Activated naive CD8-positive, alpha-beta T cell treated with anti-CD3 and anti-CD28 coated beads for 36 hours (primary cell): ENCODE measurements around the gene HRCT1. TPM values are rescaled to one million over a fixed set of nuclear protein-coding genes. Genes with fewer than 3 reads are reported as not detected.

Experiments
- DNase-seq: peaks from one replicate; pipeline ENCODE4 v3.0.0; 2021
- H3K27ac Mint-ChIP-seq: one replicate; pipeline ENCODE4 v1.8.0; 2022; ENCODE audit warnings: mild to moderate bottlenecking, moderate library complexity, mixed read lengths
- H3K27me3 Mint-ChIP-seq: one replicate; pipeline ENCODE4 v1.8.0; 2022; ENCODE audit warnings: mild to moderate bottlenecking, mixed read lengths
- H3K36me3 Mint-ChIP-seq: one replicate; pipeline ENCODE4 v1.8.0; 2021; ENCODE audit warnings: mild to moderate bottlenecking, mixed read lengths
- H3K4me1 Mint-ChIP-seq: one replicate; pipeline ENCODE4 v1.8.0; 2021; ENCODE audit warnings: mixed read lengths
- H3K4me3 Mint-ChIP-seq: one replicate; pipeline ENCODE4 v1.8.0; 2022; ENCODE audit warnings: mild to moderate bottlenecking, moderate library complexity, mixed read lengths
- H3K9me3 Mint-ChIP-seq: one replicate; pipeline ENCODE4 v1.8.0; 2022; ENCODE audit warnings: mixed read lengths
- total RNA-seq, 2 experiments: library from RNA; stranded (reverse); gene quantifications; one replicate each; pipeline ENCODE4 v1.2.3, GENCODE V29; 2021

Gene HRCT1
- total RNA-seq = not detected

GRCh38 chr9:35905912-35906679 lies at the start of gene HRCT1:
Gene HRCT1 (plus strand): TSS chr9:35906202. CDS start chr9:35906288, 86 bp downstream.
- Mint-ChIP-seq H3K27me3 (peaks cover 7% of the 10 kb centered on the region), H3K9me3 (no peaks in the 10 kb centered on the region), H3K27ac (no peak within 1 kb of the TSS), H3K4me1 (peaks cover 34% of the 10 kb centered on the region), H3K36me3 (no peaks in the 10 kb centered on the region), H3K4me3 (no peak within 1 kb of the TSS)
- DNase-seq = no peak

DNA sequence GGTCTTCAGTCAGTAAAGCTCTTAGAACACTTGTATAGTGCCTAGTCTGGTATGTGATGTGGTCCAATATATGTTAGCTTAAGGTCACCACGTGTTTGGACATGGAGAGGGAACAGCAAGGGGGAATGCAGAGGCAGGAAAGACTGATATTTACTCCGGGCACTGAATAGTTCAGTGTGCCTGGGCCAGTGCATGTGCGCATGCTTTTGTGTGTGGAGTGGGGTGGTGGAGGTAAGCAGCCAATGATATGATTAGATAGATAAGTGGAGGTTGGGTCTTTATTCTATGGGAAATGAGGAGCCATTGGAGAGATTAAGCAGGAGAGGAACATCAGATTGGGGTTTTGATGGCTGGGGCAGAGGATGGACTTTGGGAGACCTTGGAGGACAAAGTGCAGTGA lies 49.8 kb upstream of the HRCT1 start:
- H3K9me3 Mint-ChIP-seq = no peaks in the 10 kb centered on the region
- no peak overlapping the region for H3K4me3 Mint-ChIP-seq
- no peaks in the 10 kb centered on the region for H3K36me3 Mint-ChIP-seq
- no peak overlapping the region for H3K27ac Mint-ChIP-seq
- H3K27me3 Mint-ChIP-seq = no peaks in the 10 kb centered on the region
- no peak for DNase-seq
- H3K4me1 Mint-ChIP-seq = no peaks in the 10 kb centered on the region

DNA sequence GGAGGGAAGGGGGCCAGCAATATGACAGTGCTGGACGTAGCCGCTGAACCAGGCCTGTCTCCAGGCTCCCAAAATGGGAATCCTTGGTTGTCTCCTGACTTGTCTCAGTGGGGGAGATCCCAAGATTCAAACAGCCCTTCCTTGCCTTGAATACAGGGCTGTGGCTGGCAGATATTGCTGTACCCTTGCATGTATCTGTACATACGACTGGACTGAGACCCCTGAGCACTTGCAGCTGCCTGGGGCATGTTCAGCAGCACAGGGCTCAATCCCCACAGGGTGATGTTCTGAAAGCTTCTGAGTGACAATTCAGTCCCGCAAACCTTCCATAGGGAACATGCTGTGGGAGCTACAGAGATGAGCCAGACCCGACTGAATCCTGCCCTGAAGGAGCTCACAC lies 49.1 kb upstream of the HRCT1 start:
- Mint-ChIP-seq H3K27me3 (no peaks in the 10 kb centered on the region), H3K27ac (no peak overlapping the region), H3K4me3 (no peak overlapping the region), H3K9me3 (no peaks in the 10 kb centered on the region), H3K36me3 (no peaks in the 10 kb centered on the region), H3K4me1 (no peaks in the 10 kb centered on the region)
- DNase-seq = no peak

DNA sequence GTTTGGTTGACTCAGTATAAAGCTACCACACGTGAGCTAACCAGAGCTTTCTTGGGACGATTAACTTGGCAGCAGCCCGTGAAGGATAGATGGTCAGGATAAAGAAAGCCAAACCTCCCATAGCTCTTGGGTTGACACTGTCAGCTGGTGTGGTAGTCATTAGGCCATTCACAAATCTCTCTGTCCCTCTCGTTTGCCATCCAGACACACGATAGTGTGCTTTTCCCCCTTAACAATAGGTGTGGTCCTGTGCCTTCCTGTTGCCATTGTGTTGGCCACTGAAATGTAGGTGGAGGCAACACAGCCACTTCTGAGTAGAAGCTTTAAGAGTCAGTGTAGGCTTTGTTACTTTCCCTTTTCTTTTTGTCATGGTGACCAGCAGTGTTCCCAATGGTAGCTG lies 47.5 kb upstream of the HRCT1 start:
- H3K36me3 Mint-ChIP-seq = no peaks in the 10 kb centered on the region

GRCh38 chr9:35859310-35859989 lies 46.6 kb upstream of the HRCT1 start:
- Mint-ChIP-seq H3K27ac (no peak overlapping the region), H3K36me3 (no peaks in the 10 kb centered on the region), H3K27me3 (peaks cover 6% of the 10 kb centered on the region), H3K4me3 (no peak overlapping the region), H3K9me3 (no peaks in the 10 kb centered on the region), H3K4me1 (no peaks in the 10 kb centered on the region)
- DNase-seq = no peak

More for the DNA sequence above, 47.5 kb upstream of the HRCT1 start:
- no peak for DNase-seq
- Mint-ChIP-seq H3K27ac (no peak overlapping the region), H3K4me1 (no peaks in the 10 kb centered on the region), H3K4me3 (no peak overlapping the region), H3K9me3 (no peaks in the 10 kb centered on the region), H3K27me3 (peaks cover 6% of the 10 kb centered on the region)

DNA sequence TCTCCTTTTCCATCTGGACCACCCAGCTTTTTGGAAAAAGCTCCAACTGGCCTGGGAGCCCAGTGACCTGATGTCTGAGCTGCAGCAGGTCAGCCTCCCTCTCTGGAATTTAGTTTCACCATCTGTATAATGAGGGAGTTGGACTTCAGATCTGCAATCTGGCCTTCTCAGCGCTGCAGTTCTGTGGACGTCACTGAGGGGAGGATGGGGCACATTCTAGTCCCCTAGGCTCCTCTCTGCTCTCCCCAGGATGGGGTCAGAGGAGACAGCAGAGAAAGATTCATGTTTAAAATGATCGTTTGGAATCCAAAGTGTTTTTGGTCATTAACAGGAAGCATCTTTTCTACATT lies 46.0 kb upstream of the HRCT1 start:
- H3K4me1 Mint-ChIP-seq = no peaks in the 10 kb centered on the region
- DNase-seq = no peak
- H3K9me3 Mint-ChIP-seq = no peaks in the 10 kb centered on the region
- H3K27me3 Mint-ChIP-seq = peaks cover 6% of the 10 kb centered on the region
- H3K36me3 Mint-ChIP-seq = no peaks in the 10 kb centered on the region
- H3K27ac Mint-ChIP-seq = no peak overlapping the region
- H3K4me3 Mint-ChIP-seq = no peak overlapping the region

DNA sequence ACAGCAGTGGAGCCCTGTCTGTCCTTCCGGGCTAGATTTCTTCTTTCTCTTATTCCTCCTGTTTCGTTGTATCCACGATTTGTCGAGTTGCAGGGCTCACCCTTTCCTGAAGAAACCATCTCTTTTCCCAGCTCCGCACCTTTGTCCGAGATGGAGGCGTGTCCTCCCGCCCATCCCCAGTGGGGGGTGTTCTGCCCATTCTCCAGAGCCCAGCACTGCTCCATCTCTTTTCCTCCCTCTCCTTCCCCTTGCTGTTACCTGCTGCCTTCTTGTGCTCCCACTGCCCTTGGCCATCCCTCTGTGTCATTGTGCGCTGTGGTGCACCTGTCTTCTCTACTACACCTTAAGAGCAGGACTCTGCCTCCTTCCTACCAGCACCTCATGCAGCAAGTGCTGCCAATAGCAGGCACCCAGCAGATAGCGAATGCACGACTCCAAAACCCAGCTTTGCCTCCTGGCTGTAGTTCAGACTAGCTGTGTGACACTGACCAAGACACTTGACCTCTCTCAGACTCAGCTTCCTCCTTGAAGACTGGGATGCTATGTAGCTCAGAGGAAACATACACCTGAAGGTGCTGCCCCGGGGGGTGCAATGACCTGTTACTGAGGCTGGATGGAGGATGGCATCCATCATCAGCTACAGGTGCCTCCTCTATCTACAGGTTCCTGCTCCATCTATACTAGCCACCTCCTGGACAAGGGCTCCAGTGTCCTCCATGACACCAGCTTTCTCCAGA lies 44.7 kb upstream of the HRCT1 start:
- Mint-ChIP-seq H3K4me1 (no peaks in the 10 kb centered on the region), H3K9me3 (no peaks in the 10 kb centered on the region), H3K36me3 (no peaks in the 10 kb centered on the region), H3K27ac (no peak overlapping the region), H3K4me3 (no peak overlapping the region), H3K27me3 (peaks cover 14% of the 10 kb centered on the region)
- DNase-seq = no peak

DNA sequence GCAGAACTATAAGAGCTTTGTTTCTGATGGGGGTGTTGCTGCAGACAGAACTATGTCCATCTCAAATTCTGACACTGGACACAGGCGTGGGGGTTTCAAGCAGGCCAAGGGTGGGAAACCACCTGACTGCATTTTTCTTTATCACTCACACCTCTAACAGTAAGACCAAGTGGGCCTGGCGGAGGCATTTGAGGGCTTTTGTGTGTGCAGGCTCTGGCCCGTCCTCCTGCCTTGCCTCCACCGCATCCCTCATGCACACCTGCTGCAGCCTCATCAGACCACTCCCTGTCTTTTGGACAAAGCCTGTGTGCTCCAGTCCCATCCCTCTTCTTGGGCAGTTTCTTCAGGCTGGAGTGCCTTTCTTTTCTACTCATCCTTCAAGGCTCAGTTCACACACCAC lies 43.7 kb upstream of the HRCT1 start:
- Mint-ChIP-seq H3K9me3 (no peaks in the 10 kb centered on the region), H3K27me3 (peaks cover 14% of the 10 kb centered on the region), H3K4me3 (no peak overlapping the region), H3K27ac (no peak overlapping the region), H3K4me1 (no peaks in the 10 kb centered on the region), H3K36me3 (no peaks in the 10 kb centered on the region)
- no peak for DNase-seq

GRCh38 chr9:35863583-35863982 lies 42.4 kb upstream of the HRCT1 start:
- Mint-ChIP-seq H3K4me3 (no peak overlapping the region), H3K27me3 (peaks cover 14% of the 10 kb centered on the region)

GRCh38 chr9:35864695-35865255 lies 41.2 kb upstream of the HRCT1 start:
- H3K27me3 Mint-ChIP-seq = peaks cover 14% of the 10 kb centered on the region
- no peaks in the 10 kb centered on the region for H3K9me3 Mint-ChIP-seq
- no peak overlapping the region for H3K27ac Mint-ChIP-seq
- no peaks in the 10 kb centered on the region for H3K4me1 Mint-ChIP-seq
- H3K36me3 Mint-ChIP-seq = no peaks in the 10 kb centered on the region
- H3K4me3 Mint-ChIP-seq = no peak overlapping the region
- DNase-seq = no peak

More at GRCh38 chr9:35863583-35863982, 42.4 kb upstream of the HRCT1 start:
- H3K36me3 Mint-ChIP-seq = no peaks in the 10 kb centered on the region
- H3K4me1 Mint-ChIP-seq = no peaks in the 10 kb centered on the region
- no peak overlapping the region for H3K27ac Mint-ChIP-seq
- no peaks in the 10 kb centered on the region for H3K9me3 Mint-ChIP-seq
- no peak for DNase-seq

DNA sequence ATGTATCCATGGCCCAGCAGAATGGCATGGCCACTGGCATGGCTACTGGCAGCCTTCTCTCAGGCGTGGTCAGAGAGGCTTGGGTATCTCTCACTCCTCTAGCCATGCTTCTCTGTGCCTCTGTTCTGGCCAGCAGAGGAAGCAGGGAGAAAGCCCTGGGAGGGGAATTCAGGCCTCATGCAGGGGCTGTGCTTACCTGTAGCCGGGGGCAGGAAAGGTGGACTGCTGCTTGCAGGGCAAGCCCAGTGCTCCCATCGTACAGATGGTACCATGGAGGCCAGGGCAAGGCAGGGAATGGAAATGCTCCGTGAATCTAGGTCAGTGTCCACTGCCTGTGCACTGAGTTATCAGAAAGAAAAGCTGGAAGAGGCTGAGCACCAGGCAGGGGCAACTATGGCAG lies 38.5 kb upstream of the HRCT1 start:
- Mint-ChIP-seq H3K4me3 (no peak overlapping the region), H3K27me3 (peaks cover 13% of the 10 kb centered on the region), H3K36me3 (no peaks in the 10 kb centered on the region), H3K27ac (no peak overlapping the region), H3K4me1 (no peaks in the 10 kb centered on the region), H3K9me3 (no peaks in the 10 kb centered on the region)
- no peak for DNase-seq

DNA sequence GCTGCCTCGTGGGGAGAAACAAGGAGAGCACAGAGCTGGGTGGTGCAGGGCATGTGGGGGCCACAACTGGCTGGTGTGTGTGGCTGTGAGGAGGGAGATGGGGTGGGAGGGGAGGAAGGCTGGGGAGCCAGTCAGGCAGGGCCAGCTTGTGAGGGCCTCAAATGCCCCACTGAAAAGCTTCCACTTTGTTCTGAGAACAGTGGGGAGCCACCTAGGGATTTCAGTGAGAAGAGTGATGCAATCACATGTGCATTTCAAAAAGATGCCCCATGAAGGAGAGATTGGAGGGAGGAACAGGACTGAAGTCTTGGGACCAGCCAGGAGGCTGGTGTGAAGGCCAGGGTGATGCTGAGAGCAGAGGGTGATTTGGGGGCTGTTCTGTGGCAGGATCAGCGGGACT lies 37.1 kb upstream of the HRCT1 start:
- Mint-ChIP-seq H3K36me3 (no peaks in the 10 kb centered on the region), H3K4me1 (no peaks in the 10 kb centered on the region), H3K27me3 (peaks cover 8% of the 10 kb centered on the region), H3K27ac (no peak overlapping the region), H3K9me3 (no peaks in the 10 kb centered on the region), H3K4me3 (no peak overlapping the region)
- DNase-seq = no peak

GRCh38 chr9:35869621-35870216 lies 36.3 kb upstream of the HRCT1 start:
- Mint-ChIP-seq H3K27me3 (peaks cover 8% of the 10 kb centered on the region), H3K4me3 (no peak overlapping the region), H3K9me3 (no peaks in the 10 kb centered on the region), H3K27ac (no peak overlapping the region), H3K4me1 (no peaks in the 10 kb centered on the region), H3K36me3 (no peaks in the 10 kb centered on the region)
- DNase-seq = no peak

GRCh38 chr9:35870351-35870923 lies 35.6 kb upstream of the HRCT1 start, which contains the start of gene OR13J1:
Gene OR13J1 (minus strand): TSS chr9:35870401. CDS start chr9:35870401, 0 bp downstream.
- Mint-ChIP-seq H3K9me3 (no peaks in the 10 kb centered on the region), H3K4me1 (no peaks in the 10 kb centered on the region), H3K27ac (no peak within 1 kb of the TSS), H3K4me3 (no peak within 1 kb of the TSS), H3K27me3 (peaks cover 6% of the 10 kb centered on the region), H3K36me3 (no peaks in the 10 kb centered on the region)
- DNase-seq = no peak
